NCI-H526 (cell line): ENCODE results near the gene SLC23A2.

Source experiments
- DNase-seq, 2 experiments: peaks; one replicate each; lab custom pipeline; 2025; lab: John Stamatoyannopoulos, UW

The SLC23A2 gene

GRCh38 chr20:4966826-4967751 lies 34.2 kb downstream of the SLC23A2 start:
- no peak for DNase-seq

- no peak for DNase-seq
Measured at GRCh38 chr20:4962241-4962855, 39.0 kb downstream of the SLC23A2 start.

- no peak for DNase-seq
Measured at GRCh38 chr20:4961746-4962145, 39.6 kb downstream of the SLC23A2 start.

- no peak for DNase-seq
Measured at GRCh38 chr20:4959592-4959991, 41.7 kb downstream of the SLC23A2 start.

GRCh38 chr20:4957939-4958362 lies 43.4 kb downstream of the SLC23A2 start:
- DNase-seq, result no peak

- DNase-seq, result no peak
Measured at GRCh38 chr20:4957187-4957586, 44.1 kb downstream of the SLC23A2 start.

- peak; percentile 49 to 78 for DNase-seq
Measured at GRCh38 chr20:4956200-4956810, 45.0 kb downstream of the SLC23A2 start.

GRCh38 chr20:4953881-4954280 lies 47.4 kb downstream of the SLC23A2 start:
- DNase-seq, result no peak

GRCh38 chr20:4952229-4952628 lies 49.1 kb downstream of the SLC23A2 start:
- no peak for DNase-seq

- no peak for DNase-seq
Measured at GRCh38 chr20:4951299-4951698, 50.0 kb downstream of the SLC23A2 start.

- no peak for DNase-seq
Measured at GRCh38 chr20:4950841-4951240, 50.5 kb downstream of the SLC23A2 start.

GRCh38 chr20:4950437-4950836 lies 50.9 kb downstream of the SLC23A2 start:
- no peak for DNase-seq

- DNase-seq, result peak in 1 of 2 experiments; percentile 47
Measured at GRCh38 chr20:4949833-4950178, 51.5 kb downstream of the SLC23A2 start.

GRCh38 chr20:4947817-4948559 lies 53.3 kb downstream of the SLC23A2 start:
- no peak for DNase-seq

GRCh38 chr20:4946986-4947385 lies 54.3 kb downstream of the SLC23A2 start:
- peak in 1 of 2 experiments; percentile 34 for DNase-seq

- no peak for DNase-seq
Measured at GRCh38 chr20:4946585-4946984, 54.7 kb downstream of the SLC23A2 start.

GRCh38 chr20:4944518-4945313 lies 56.6 kb downstream of the SLC23A2 start:
- DNase-seq, result no peak

- no peak for DNase-seq
Measured at GRCh38 chr20:4942331-4942730, 59.0 kb downstream of the SLC23A2 start.

- DNase-seq, result peak; percentile 68
Measured at GRCh38 chr20:4937407-4938319, 63.6 kb downstream of the SLC23A2 start.

- DNase-seq, result no peak
Measured at GRCh38 chr20:4936851-4937406, 64.4 kb downstream of the SLC23A2 start.
